22Rv1 (cell line): Measurements from ENCODE around the gene MINDY4.

Experiments used
- ZFX ChIP-seq: fragments of 450-650 bp; IDR thresholded peaks from 2 replicates; pipeline ENCODE4 v1.6.1; 2017; ENCODE audit warnings: antibody characterized with exemption, borderline replicate concordance
- TF ChIP-seq, protein P1 (sequence below): fragments of 450-650 bp; IDR thresholded peaks from 2 replicates; pipeline ENCODE4 v1.5.1; 2017; ENCODE audit warnings: mild to moderate bottlenecking

- TF ChIP-seq, protein P1, sequence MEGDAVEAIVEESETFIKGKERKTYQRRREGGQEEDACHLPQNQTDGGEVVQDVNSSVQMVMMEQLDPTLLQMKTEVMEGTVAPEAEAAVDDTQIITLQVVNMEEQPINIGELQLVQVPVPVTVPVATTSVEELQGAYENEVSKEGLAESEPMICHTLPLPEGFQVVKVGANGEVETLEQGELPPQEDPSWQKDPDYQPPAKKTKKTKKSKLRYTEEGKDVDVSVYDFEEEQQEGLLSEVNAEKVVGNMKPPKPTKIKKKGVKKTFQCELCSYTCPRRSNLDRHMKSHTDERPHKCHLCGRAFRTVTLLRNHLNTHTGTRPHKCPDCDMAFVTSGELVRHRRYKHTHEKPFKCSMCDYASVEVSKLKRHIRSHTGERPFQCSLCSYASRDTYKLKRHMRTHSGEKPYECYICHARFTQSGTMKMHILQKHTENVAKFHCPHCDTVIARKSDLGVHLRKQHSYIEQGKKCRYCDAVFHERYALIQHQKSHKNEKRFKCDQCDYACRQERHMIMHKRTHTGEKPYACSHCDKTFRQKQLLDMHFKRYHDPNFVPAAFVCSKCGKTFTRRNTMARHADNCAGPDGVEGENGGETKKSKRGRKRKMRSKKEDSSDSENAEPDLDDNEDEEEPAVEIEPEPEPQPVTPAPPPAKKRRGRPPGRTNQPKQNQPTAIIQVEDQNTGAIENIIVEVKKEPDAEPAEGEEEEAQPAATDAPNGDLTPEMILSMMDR: no peak
- no peak for TF ChIP-seq ZFX
Observed at GRCh38 chr7:30890226-30890625, 119.0 kb downstream of the MINDY4 start.
